Measurements from ENCODE around the gene DLG1. TPM values are rescaled to one million over a fixed set of nuclear protein-coding genes. Genes with fewer than 3 reads are reported as not detected.

DLG1 gene
- total RNA-seq, 1 donor from 2014 or later, result 142 TPM

- no peak for DNase-seq
Observed at GRCh38 chr3:197317250-197317963, 19.0 kb upstream of the DLG1 start.

- DNase-seq, result no peak
Observed at GRCh38 chr3:197312431-197312830, 14.0 kb upstream of the DLG1 start.

- no peak for DNase-seq
Observed at GRCh38 chr3:197311591-197311990, 13.2 kb upstream of the DLG1 start.

GRCh38 chr3:197309528-197310361 lies 11.3 kb upstream of the DLG1 start:
- no peak for DNase-seq

GRCh38 chr3:197308591-197308990 lies 10.2 kb upstream of the DLG1 start:
- no peak for DNase-seq

GRCh38 chr3:197306374-197307086 lies 8.1 kb upstream of the DLG1 start:
- DNase-seq, result no peak

- no peak for DNase-seq
Observed at GRCh38 chr3:197305854-197306253, 7.4 kb upstream of the DLG1 start.

GRCh38 chr3:197303452-197303851 lies 5.0 kb upstream of the DLG1 start:
- DNase-seq, result no peak

GRCh38 chr3:197302696-197303341 lies 4.4 kb upstream of the DLG1 start:
- DNase-seq, result no peak

- DNase-seq, result no peak
Observed at GRCh38 chr3:197302033-197302432, 3.6 kb upstream of the DLG1 start.

GRCh38 chr3:197300361-197300760 lies 1.9 kb upstream of the DLG1 start:
- no peak for DNase-seq

GRCh38 chr3:197298945-197299854 lies 788 bp upstream of the DLG1 start:
- DNase-seq, result no peak

- DNase-seq, result peak; percentile 83
Observed at GRCh38 chr3:197297476-197298340, 704 bp downstream of the DLG1 start.

GRCh38 chr3:197297002-197297401 lies 1.4 kb downstream of the DLG1 start:
- no peak for DNase-seq

GRCh38 chr3:197296545-197296944 lies 1.9 kb downstream of the DLG1 start:
- DNase-seq, result no peak

- no peak for DNase-seq
Observed at GRCh38 chr3:197295871-197296270, 2.5 kb downstream of the DLG1 start.

GRCh38 chr3:197293605-197294237 lies 4.7 kb downstream of the DLG1 start:
- no peak for DNase-seq

GRCh38 chr3:197292648-197293047 lies 5.8 kb downstream of the DLG1 start:
- no peak for DNase-seq

- no peak for DNase-seq
Observed at GRCh38 chr3:197292083-197292646, 6.2 kb downstream of the DLG1 start.

- no peak for DNase-seq
Observed at GRCh38 chr3:197289726-197290125, 8.7 kb downstream of the DLG1 start.
